Measurements from ENCODE around the gene IDH2. TPM values are rescaled to one million over a fixed set of nuclear protein-coding genes. Genes with fewer than 3 reads are reported as not detected.

The IDH2 gene
- total and polyA plus RNA-seq, 2 of the 13 experiments (the other 11 are each of a cell fraction or from before 2014, with no cell fraction given), result 121 to 145 TPM

- TF ChIP-seq ZNF281 (CRISPR knock-in tag; IDR thresholded peaks at IDR 0.05; ENCODE audit: borderline replicate concordance) (peak; percentile 93), PAXIP1 (CRISPR knock-in tag; conservative IDR thresholded peaks at IDR 0.05) (peak; percentile 91), ATF3 (CRISPR knock-in tag; IDR thresholded peaks at IDR 0.05) (no peak), KLF9 (CRISPR knock-in tag; IDR thresholded peaks at IDR 0.05; ENCODE audit: low read depth) (no peak), ATF4 (CRISPR knock-in tag; IDR thresholded peaks at IDR 0.05) (no peak), IKZF5 (CRISPR knock-in tag; IDR thresholded peaks at IDR 0.05) (peak; percentile 44; the same call in 1 of the 2 replicates), ZNF841 (CRISPR knock-in tag; IDR thresholded peaks at IDR 0.05; ENCODE audit: borderline replicate concordance) (no peak), ZSCAN21 (CRISPR knock-in tag; IDR thresholded peaks at IDR 0.05; ENCODE audit: borderline replicate concordance) (no peak), ZNF761 (CRISPR knock-in tag; conservative IDR thresholded peaks at IDR 0.05) (no peak), ZNF329 (CRISPR knock-in tag; IDR thresholded peaks at IDR 0.05; ENCODE audit: low read depth) (no peak), SIN3B (IDR thresholded peaks at IDR 0.05; ENCODE audit: low read length) (no peak), NBN (conservative IDR thresholded peaks at IDR 0.05) (no peak), RBM39 (IDR thresholded peaks at IDR 0.05; ENCODE audit: low read depth, low read length, poor library complexity, severe bottlenecking) (no peak), ZBTB34 (CRISPR knock-in tag; IDR thresholded peaks at IDR 0.05) (peak; percentile 14; the same call in 1 of the 2 replicates), POLR2A (IDR thresholded peaks at IDR 0.05; ENCODE audit: insufficient read depth in 1 of 2, low read depth in 2 of 2, low read length in 2 of 2) (no peak), JARID2 (CRISPR knock-in tag; IDR thresholded peaks at IDR 0.05; ENCODE audit: insufficient replicate concordance) (no peak), ZGPAT (CRISPR knock-in tag; IDR thresholded peaks at IDR 0.05) (peak; percentile 64; the same call in 1 of the 2 replicates), ZNF83 (CRISPR knock-in tag; IDR thresholded peaks at IDR 0.05; ENCODE audit: borderline replicate concordance) (no peak)
Observed at GRCh38 chr15:90054618-90055097, 47.6 kb downstream of the IDH2 start (continued).
